ENCODE measurements around the gene EPHA2. TPM values are rescaled to one million over a fixed set of nuclear protein-coding genes. Genes with fewer than 3 reads are reported as not detected.
"Not testable (repeated sequence)": the region's sequence is repeated elsewhere in the genome, so short reads cannot be mapped to it uniquely, and the experiment has no call there.

The EPHA2 gene
- total RNA-seq, 2 experiments from 2014 or later = 0.15 TPM; not detected in 1

DNA sequence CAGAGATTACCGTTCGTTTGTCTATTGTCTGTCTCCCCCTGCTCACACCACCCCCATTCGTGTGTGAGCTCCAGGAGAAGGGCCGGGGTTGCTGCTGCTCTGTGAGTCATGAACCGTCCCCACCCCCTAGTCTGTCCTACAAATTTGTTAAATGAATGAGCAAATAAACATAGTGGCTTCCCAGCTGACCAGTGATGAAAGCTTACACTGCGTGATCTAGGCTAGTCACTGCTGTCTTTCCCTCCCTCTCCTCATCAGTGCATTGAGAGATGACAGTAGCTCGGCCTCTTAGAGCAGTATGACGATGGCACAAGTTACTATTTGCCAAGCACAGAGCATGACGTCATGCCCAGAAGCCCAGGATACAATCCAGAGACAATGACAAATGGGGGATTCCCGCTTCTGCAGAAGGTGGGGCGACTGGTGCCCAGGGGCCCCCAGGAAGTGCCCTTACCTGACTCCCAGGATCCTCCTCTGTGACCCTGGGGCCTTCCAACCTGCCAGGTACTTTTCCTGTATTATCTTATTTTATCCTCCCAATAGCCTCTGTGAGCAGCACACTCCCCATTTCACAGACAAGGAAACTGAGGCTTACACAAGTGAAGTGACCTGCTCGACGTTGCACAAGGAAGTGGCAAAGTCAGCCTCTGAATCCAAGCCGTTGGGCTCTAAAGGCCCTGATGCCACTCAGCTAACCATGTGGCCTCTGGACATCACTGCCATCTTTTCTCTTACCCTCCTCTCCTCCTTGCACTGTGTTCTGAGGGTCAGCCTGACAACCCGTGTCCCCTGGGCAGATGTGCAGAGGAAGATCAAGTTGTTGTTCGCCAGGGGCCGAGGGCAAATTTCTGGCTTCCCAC is 8.6 kb upstream of the EPHA2 start:
- Histone ChIP-seq H3K4me2 (ENCODE audit: low read length) (no peak overlapping the region), H3K9me2 (ENCODE audit: insufficient read depth, low read length) (no peaks in the 10 kb centered on the region), H3K27ac (ENCODE audit: low read depth, low read length, poor library complexity, severe bottlenecking) (no peak overlapping the region), H2AFZ (ENCODE audit: low read length) (peak overlapping the region; percentile 2; the same call in 1 of the 2 replicates), H4K20me1 (ENCODE audit: insufficient read depth, low read length) (no peaks in the 10 kb centered on the region), H3K9me3 (ENCODE audit: low read length) (no peaks in the 10 kb centered on the region), H3K4me3 (ENCODE audit: low read depth, low read length, poor library complexity, severe bottlenecking) (no peak overlapping the region), H3K4me1 (ENCODE audit: insufficient read depth, low read length, poor library complexity, severe bottlenecking) (peaks cover 27% of the 10 kb centered on the region), H3K36me3 (ENCODE audit: insufficient read depth, low read length) (no peaks in the 10 kb centered on the region), H3K79me2 (ENCODE audit: insufficient read depth, low read depth, low read length) (no peaks in the 10 kb centered on the region)
- ChIA-PET POLR2A (interaction anchor here (0.6 to 1.1 kb wide), 2 partner anchors 10 to 1521 kb away, joined by 3 to 7 read pairs; no protein-coding TSS in a partner anchor), CTCF (ENCODE audit: unreplicated experiment) (no interaction called here)
- no peak for TF ChIP-seq EZH2phosphoT487 (IDR thresholded peaks at IDR 0.05; ENCODE audit: borderline replicate concordance, low read depth, low read length)
- TF ChIP-seq, protein P1, sequence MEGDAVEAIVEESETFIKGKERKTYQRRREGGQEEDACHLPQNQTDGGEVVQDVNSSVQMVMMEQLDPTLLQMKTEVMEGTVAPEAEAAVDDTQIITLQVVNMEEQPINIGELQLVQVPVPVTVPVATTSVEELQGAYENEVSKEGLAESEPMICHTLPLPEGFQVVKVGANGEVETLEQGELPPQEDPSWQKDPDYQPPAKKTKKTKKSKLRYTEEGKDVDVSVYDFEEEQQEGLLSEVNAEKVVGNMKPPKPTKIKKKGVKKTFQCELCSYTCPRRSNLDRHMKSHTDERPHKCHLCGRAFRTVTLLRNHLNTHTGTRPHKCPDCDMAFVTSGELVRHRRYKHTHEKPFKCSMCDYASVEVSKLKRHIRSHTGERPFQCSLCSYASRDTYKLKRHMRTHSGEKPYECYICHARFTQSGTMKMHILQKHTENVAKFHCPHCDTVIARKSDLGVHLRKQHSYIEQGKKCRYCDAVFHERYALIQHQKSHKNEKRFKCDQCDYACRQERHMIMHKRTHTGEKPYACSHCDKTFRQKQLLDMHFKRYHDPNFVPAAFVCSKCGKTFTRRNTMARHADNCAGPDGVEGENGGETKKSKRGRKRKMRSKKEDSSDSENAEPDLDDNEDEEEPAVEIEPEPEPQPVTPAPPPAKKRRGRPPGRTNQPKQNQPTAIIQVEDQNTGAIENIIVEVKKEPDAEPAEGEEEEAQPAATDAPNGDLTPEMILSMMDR (conservative IDR thresholded peaks at IDR 0.05; ENCODE audit: low read length) = no peak
- BruUV-seq (replicated peaks) = no TSS peak
- DNase-seq (ENCODE audit: low spot score) = no peak
- intact Hi-C loops (cut with micrococcal nuclease; ENCODE audit: unreplicated experiment) = no loop called here

DNA sequence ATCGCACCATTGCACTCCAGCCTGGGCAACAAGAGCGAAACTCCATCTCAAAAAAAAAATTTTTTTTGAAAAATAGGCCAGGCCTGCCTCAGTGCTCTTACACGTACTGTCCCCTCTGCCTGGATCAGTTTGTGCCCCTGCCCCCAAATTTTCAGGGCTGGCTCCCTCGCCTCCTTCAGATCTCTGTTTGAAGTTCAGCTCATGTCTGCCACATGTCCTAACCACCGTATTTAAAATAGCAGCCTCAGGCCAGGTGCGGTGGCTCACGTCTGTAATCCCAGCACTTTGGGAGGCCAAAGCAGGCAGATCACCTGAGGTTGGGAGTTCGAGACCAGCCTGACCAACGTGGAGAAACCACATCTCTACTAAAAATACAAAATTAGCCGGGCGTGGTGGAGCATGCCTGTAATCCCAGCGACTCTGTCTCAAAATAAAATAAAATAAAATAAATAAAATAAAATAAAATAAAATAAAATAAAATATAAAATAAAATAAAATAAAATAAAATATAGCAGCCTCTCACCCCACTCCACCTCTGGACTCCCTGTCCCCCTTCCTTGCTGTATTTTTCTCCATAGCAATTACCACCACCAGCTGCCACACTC is 7.8 kb upstream of the EPHA2 start:
- H3K4me3 ChIP-seq (ENCODE audit: low read depth, low read length, poor library complexity, severe bottlenecking); H3K4me2 ChIP-seq (ENCODE audit: low read length); DNase-seq (ENCODE audit: low spot score); H3K9me2 ChIP-seq (ENCODE audit: insufficient read depth, low read length); H3K36me3 ChIP-seq (ENCODE audit: insufficient read depth, low read length); H4K20me1 ChIP-seq (ENCODE audit: insufficient read depth, low read length); intact Hi-C loops (cut with micrococcal nuclease; ENCODE audit: unreplicated experiment); BruUV-seq (replicated peaks); H3K27ac ChIP-seq (ENCODE audit: low read depth, low read length, poor library complexity, severe bottlenecking); H3K9me3 ChIP-seq (ENCODE audit: low read length); H3K79me2 ChIP-seq (ENCODE audit: insufficient read depth, low read depth, low read length); H2AFZ ChIP-seq (ENCODE audit: low read length); CTCF ChIA-PET (ENCODE audit: unreplicated experiment): not testable (repeated sequence)
- H3K4me1 ChIP-seq (ENCODE audit: insufficient read depth, low read length, poor library complexity, severe bottlenecking) = peaks cover 21% of the 10 kb centered on the region
- POLR2A ChIA-PET = interaction anchor here (0.6 kb wide), 1 partner anchor 1520 kb away, joined by 7 read pairs; no protein-coding TSS in a partner anchor

DNA sequence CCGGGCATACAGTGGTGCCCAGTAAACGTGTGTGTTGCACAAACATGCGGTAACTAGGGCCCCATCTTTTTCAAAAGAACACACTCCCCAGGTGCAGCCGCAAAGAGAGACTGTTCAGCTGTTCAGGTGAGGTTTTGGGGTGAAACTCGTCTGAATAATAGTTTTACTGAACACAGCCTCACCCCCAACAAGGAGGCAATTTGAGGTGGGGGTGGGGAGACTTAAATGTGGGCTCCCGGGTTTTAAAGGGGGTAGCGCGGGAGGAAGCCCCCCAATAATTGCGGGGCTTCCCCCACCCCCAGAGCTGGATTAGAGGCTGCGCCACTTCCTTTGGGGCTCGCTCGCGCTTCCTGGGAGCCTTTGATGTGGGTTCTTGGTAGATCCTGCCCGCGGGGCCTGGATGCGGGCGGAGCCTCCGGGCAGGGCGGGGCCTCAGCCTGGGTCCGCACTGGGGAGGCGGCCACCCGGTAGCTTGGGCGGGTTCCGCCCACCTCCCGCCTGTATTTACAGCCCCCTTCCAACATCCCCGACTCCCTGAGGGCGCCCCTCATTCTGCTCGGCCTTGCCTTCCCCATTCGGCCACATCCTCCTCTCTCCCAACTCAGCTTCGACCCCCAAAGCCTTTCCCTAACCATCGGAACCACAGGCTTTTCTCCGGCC is 6.4 kb upstream of the EPHA2 start:
- H2AFZ ChIP-seq (ENCODE audit: low read length) = no peak overlapping the region
- no peak for DNase-seq (ENCODE audit: low spot score)
- TF ChIP-seq EZH2phosphoT487 (IDR thresholded peaks at IDR 0.05; ENCODE audit: borderline replicate concordance, low read depth, low read length) = no peak
- TF ChIP-seq, protein P1 (conservative IDR thresholded peaks at IDR 0.05; ENCODE audit: low read length) = no peak
- H3K9me3 ChIP-seq (ENCODE audit: low read length) = no peaks in the 10 kb centered on the region
- no peaks in the 10 kb centered on the region for H3K36me3 ChIP-seq (ENCODE audit: insufficient read depth, low read length)
- H3K79me2 ChIP-seq (ENCODE audit: insufficient read depth, low read depth, low read length) = no peaks in the 10 kb centered on the region
- H3K4me2 ChIP-seq (ENCODE audit: low read length) = no peak overlapping the region
- H3K9me2 ChIP-seq (ENCODE audit: insufficient read depth, low read length) = no peaks in the 10 kb centered on the region
- H4K20me1 ChIP-seq (ENCODE audit: insufficient read depth, low read length) = no peaks in the 10 kb centered on the region
- no peak overlapping the region for H3K4me3 ChIP-seq (ENCODE audit: low read depth, low read length, poor library complexity, severe bottlenecking)
- intact Hi-C loops (cut with micrococcal nuclease; ENCODE audit: unreplicated experiment) = no loop called here
- BruUV-seq (replicated peaks) = no TSS peak
- no peak overlapping the region for H3K27ac ChIP-seq (ENCODE audit: low read depth, low read length, poor library complexity, severe bottlenecking)
- CTCF ChIA-PET (ENCODE audit: unreplicated experiment) = no interaction called here
- POLR2A ChIA-PET = no interaction called here
- H3K4me1 ChIP-seq (ENCODE audit: insufficient read depth, low read length, poor library complexity, severe bottlenecking) = peaks cover 9% of the 10 kb centered on the region

Data from OCI-LY7 (cell line).